Measurements from ENCODE around the gene RNU2-63P.

DNA sequence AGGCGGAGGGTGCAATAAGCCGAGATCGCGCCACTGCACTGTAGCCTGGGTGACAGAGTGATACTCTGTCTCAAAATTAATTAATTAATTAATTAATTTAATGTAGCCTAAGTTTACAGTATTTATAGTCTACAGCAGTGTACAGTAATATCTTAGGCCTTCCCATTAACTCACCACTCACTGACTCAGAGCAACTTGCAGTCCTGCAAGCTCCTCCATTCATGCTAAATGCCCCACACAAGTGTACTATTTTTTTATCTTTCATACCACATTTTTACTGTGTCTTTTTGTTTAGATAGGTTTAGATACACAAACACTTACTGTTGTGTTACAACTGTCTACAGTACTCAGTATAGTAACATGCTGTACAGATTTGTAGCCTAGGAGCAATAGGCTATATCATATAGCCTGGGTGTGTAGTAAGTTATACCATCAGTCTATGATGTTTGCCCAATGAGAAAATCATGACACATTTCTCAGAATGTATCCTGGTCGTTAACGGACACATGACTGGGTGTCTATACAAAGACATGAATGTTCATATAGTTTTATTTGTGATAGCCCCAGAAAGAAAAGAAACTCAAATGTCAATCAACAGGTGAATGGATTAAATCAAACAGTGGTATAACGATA, 15.8 kb upstream of the RNU2-63P start:
- TF ChIP-seq, protein P1, sequence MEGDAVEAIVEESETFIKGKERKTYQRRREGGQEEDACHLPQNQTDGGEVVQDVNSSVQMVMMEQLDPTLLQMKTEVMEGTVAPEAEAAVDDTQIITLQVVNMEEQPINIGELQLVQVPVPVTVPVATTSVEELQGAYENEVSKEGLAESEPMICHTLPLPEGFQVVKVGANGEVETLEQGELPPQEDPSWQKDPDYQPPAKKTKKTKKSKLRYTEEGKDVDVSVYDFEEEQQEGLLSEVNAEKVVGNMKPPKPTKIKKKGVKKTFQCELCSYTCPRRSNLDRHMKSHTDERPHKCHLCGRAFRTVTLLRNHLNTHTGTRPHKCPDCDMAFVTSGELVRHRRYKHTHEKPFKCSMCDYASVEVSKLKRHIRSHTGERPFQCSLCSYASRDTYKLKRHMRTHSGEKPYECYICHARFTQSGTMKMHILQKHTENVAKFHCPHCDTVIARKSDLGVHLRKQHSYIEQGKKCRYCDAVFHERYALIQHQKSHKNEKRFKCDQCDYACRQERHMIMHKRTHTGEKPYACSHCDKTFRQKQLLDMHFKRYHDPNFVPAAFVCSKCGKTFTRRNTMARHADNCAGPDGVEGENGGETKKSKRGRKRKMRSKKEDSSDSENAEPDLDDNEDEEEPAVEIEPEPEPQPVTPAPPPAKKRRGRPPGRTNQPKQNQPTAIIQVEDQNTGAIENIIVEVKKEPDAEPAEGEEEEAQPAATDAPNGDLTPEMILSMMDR (conservative IDR thresholded peaks at IDR 0.05), result no peak
- no peak for TF ChIP-seq ZFX (IDR thresholded peaks at IDR 0.05)

Measured in C4-2B (cell line).